Epidermal melanocyte (primary cell): ENCODE data around the gene IL1F10.
"Not testable (repeated sequence)": the region's sequence is repeated elsewhere in the genome, so short reads cannot be mapped to it uniquely, and the experiment has no call there.

Source experiments
- DNase-seq: peaks from one replicate; pipeline ENCODE4 v3.0.0; 2011; ENCODE audit warnings: low spot score; ENCODE audit not compliant: insufficient read length

IL1F10 gene

GRCh38 chr2:113080134-113080533 lies 12.4 kb downstream of the IL1F10 start:
- no peak for DNase-seq

- DNase-seq: no peak
Measured at GRCh38 chr2:113081488-113082210, 13.9 kb downstream of the IL1F10 start.

GRCh38 chr2:113083296-113083695 lies 15.5 kb downstream of the IL1F10 start:
- DNase-seq: no peak

- no peak for DNase-seq
Measured at GRCh38 chr2:113084249-113085000, 16.7 kb downstream of the IL1F10 start.

- no peak for DNase-seq
Measured at GRCh38 chr2:113085542-113085941, 17.8 kb downstream of the IL1F10 start.

GRCh38 chr2:113088213-113088992 lies 20.6 kb downstream of the IL1F10 start:
- no peak for DNase-seq

- no peak for DNase-seq
Measured at GRCh38 chr2:113089916-113090315, 22.1 kb downstream of the IL1F10 start.

GRCh38 chr2:113091231-113091896 lies 23.6 kb downstream of the IL1F10 start:
- DNase-seq: no peak

- DNase-seq: no peak
Measured at GRCh38 chr2:113092864-113093612, 25.3 kb downstream of the IL1F10 start.

GRCh38 chr2:113093613-113093977 lies 25.8 kb downstream of the IL1F10 start:
- DNase-seq: no peak

GRCh38 chr2:113096306-113096705 lies 28.5 kb downstream of the IL1F10 start:
- not testable (repeated sequence) for DNase-seq

GRCh38 chr2:113096842-113097618 lies 29.3 kb downstream of the IL1F10 start:
- not testable (repeated sequence) for DNase-seq

- DNase-seq: no peak
Measured at GRCh38 chr2:113098041-113098440, 30.3 kb downstream of the IL1F10 start.

- DNase-seq: no peak
Measured at GRCh38 chr2:113098532-113098931, 30.8 kb downstream of the IL1F10 start.

- DNase-seq: no peak
Measured at GRCh38 chr2:113102133-113102532, 34.4 kb downstream of the IL1F10 start.

GRCh38 chr2:113103277-113103676 lies 35.5 kb downstream of the IL1F10 start:
- DNase-seq: no peak

- DNase-seq: no peak
Measured at GRCh38 chr2:113104054-113104611, 36.4 kb downstream of the IL1F10 start.

GRCh38 chr2:113105047-113105785 lies 37.4 kb downstream of the IL1F10 start:
- no peak for DNase-seq

GRCh38 chr2:113111121-113111520 lies 43.4 kb downstream of the IL1F10 start:
- no peak for DNase-seq
